ENCODE data around the gene STARD9. TPM values are rescaled to one million over a fixed set of nuclear protein-coding genes. Genes with fewer than 3 reads are reported as not detected.
A peak's percentile ranks its signal among the peaks of the same experiment; 100 is the strongest.

The STARD9 gene
- total and polyA plus RNA-seq, 2 of the 13 experiments (the other 11 are each of a cell fraction or from before 2014, with no cell fraction given): 5.3 to 7.5 TPM

DNA sequence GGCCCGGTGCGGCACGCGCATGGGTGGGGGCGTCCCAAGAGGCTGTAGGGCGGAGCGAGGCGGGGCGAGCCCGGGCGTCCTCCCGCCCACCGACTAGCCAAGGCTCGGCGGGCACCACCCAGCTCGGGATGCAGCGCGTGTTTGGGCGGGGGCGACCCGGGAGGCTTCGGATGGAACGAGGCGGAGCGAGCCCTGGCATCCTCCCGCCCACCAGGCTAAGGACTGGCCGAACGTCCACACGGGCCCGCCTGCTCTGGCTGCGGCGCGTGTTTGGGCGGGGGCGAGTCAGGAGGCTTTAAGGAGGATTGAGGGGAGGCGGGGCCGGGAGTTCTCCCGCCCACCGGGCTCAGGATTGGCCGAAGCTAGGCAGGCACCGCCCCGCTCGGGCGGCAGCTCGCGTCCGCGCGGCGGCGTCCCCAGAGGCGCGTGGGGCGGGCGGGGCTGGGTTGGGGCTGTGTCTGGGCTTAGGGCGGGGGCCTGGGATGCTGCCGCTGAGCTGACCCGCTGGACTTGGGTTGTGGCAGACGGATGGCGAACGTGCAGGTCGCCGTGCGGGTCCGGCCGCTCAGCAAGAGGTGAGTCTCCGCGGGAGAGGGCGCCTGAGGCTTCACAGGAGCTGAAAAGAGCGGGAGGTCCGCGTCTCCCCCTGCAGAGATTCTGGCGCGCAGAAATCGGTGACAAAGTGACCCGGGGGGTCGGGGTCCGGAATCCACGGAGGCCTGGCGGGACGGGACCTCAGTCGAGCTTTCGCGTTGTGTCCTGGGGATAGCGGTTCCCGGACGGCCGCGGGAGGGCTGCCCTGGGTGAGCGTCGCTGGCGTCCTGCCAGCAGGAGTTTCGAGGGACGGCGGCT, at the start of gene STARD9 (continued):
- no peak for TF ChIP-seq SRSF9 (IDR thresholded peaks at IDR 0.05; ENCODE audit: borderline replicate concordance, insufficient read depth, low read depth, low read length, poor library complexity, severe bottlenecking)
- TF ChIP-seq CREB1 (IDR thresholded peaks at IDR 0.05): peak; percentile 32
- no peak for TF ChIP-seq CREB1 (CRISPR knock-in tag; IDR thresholded peaks at IDR 0.05)
- TF ChIP-seq, protein P1, sequence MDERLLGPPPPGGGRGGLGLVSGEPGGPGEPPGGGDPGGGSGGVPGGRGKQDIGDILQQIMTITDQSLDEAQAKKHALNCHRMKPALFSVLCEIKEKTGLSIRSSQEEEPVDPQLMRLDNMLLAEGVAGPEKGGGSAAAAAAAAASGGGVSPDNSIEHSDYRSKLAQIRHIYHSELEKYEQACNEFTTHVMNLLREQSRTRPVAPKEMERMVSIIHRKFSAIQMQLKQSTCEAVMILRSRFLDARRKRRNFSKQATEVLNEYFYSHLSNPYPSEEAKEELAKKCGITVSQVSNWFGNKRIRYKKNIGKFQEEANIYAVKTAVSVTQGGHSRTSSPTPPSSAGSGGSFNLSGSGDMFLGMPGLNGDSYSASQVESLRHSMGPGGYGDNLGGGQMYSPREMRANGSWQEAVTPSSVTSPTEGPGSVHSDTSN (CRISPR knock-in tag; IDR thresholded peaks at IDR 0.05): no peak
- no peak for TF ChIP-seq HOXA9 (CRISPR knock-in tag; IDR thresholded peaks at IDR 0.05; ENCODE audit: borderline replicate concordance)
- TF ChIP-seq, protein P2, sequence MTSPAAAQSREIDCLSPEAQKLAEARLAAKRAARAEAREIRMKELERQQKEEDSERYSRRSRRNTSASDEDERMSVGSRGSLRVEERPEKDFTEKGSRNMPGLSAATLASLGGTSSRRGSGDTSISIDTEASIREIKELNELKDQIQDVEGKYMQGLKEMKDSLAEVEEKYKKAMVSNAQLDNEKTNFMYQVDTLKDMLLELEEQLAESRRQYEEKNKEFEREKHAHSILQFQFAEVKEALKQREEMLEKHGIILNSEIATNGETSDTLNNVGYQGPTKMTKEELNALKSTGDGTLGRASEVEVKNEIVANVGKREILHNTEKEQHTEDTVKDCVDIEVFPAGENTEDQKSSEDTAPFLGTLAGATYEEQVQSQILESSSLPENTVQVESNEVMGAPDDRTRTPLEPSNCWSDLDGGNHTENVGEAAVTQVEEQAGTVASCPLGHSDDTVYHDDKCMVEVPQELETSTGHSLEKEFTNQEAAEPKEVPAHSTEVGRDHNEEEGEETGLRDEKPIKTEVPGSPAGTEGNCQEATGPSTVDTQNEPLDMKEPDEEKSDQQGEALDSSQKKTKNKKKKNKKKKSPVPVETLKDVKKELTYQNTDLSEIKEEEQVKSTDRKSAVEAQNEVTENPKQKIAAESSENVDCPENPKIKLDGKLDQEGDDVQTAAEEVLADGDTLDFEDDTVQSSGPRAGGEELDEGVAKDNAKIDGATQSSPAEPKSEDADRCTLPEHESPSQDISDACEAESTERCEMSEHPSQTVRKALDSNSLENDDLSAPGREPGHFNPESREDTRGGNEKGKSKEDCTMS (CRISPR knock-in tag; conservative IDR thresholded peaks at IDR 0.05): no peak
- TF ChIP-seq MED13 (CRISPR knock-in tag; IDR thresholded peaks at IDR 0.05): 0 out of 2 replicates have a peak, but pooled peaks have one; percentile 39
- no peak for TF ChIP-seq NFE2L1 (CRISPR knock-in tag; IDR thresholded peaks at IDR 0.05; ENCODE audit: borderline replicate concordance)
- TF ChIP-seq ZNF570 (CRISPR knock-in tag; IDR thresholded peaks at IDR 0.05; ENCODE audit: borderline replicate concordance): no peak
- TF ChIP-seq ZNF317 (CRISPR knock-in tag; IDR thresholded peaks at IDR 0.05): no peak
- no peak; the same call in 1 of the 2 replicates for TF ChIP-seq ZFP41 (CRISPR knock-in tag; IDR thresholded peaks at IDR 0.05; ENCODE audit: borderline replicate concordance)
- TF ChIP-seq REPIN1 (CRISPR knock-in tag; IDR thresholded peaks at IDR 0.05; ENCODE audit: borderline replicate concordance, low read depth): no peak; the same call in none of the 2 replicates
- TF ChIP-seq, protein P3, sequence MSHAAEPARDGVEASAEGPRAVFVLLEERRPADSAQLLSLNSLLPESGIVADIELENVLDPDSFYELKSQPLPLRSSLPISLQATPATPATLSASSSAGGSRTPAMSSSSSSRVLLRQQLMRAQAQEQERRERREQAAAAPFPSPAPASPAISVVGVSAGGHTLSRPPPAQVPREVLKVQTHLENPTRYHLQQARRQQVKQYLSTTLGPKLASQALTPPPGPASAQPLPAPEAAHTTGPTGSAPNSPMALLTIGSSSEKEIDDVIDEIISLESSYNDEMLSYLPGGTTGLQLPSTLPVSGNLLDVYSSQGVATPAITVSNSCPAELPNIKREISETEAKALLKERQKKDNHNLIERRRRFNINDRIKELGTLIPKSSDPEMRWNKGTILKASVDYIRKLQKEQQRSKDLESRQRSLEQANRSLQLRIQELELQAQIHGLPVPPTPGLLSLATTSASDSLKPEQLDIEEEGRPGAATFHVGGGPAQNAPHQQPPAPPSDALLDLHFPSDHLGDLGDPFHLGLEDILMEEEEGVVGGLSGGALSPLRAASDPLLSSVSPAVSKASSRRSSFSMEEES (CRISPR knock-in tag; IDR thresholded peaks at IDR 0.05): peak; percentile 39; the same call in 1 of the 2 replicates
- TF ChIP-seq SOX5 (CRISPR knock-in tag; IDR thresholded peaks at IDR 0.05; ENCODE audit: borderline replicate concordance): no peak
- TF ChIP-seq RFXAP (CRISPR knock-in tag; IDR thresholded peaks at IDR 0.05; ENCODE audit: borderline replicate concordance): no peak
- TF ChIP-seq ZSCAN29 (CRISPR knock-in tag; conservative IDR thresholded peaks at IDR 0.05): peak; percentile 53; the same call in 1 of the 2 replicates
- TF ChIP-seq, protein P4, sequence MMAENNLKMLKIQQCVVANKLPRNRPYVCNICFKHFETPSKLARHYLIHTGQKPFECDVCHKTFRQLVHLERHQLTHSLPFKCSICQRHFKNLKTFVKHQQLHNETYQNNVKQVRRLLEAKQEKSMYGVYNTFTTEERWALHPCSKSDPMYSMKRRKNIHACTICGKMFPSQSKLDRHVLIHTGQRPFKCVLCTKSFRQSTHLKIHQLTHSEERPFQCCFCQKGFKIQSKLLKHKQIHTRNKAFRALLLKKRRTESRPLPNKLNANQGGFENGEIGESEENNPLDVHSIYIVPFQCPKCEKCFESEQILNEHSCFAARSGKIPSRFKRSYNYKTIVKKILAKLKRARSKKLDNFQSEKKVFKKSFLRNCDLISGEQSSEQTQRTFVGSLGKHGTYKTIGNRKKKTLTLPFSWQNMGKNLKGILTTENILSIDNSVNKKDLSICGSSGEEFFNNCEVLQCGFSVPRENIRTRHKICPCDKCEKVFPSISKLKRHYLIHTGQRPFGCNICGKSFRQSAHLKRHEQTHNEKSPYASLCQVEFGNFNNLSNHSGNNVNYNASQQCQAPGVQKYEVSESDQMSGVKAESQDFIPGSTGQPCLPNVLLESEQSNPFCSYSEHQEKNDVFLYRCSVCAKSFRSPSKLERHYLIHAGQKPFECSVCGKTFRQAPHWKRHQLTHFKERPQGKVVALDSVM (CRISPR knock-in tag; IDR thresholded peaks at IDR 0.05): no peak; the same call in 1 of the 2 replicates
- TF ChIP-seq ZFP82 (CRISPR knock-in tag; IDR thresholded peaks at IDR 0.05; ENCODE audit: borderline replicate concordance): no peak; the same call in 1 of the 2 replicates
- no peak; the same call in none of the 2 replicates for TF ChIP-seq NFKB2 (CRISPR knock-in tag; IDR thresholded peaks at IDR 0.05; ENCODE audit: borderline replicate concordance)
